PC-9 (cell line): ENCODE data around the gene TMTC2. TPM values are rescaled to one million over a fixed set of nuclear protein-coding genes. Genes with fewer than 3 reads are reported as not detected.

ENCODE experiments used
- BruUV-seq: library from RNA; stranded (reverse); fragments of 400-500 nt; replicated peaks from 2 replicates; lab custom pipeline; 2021; lab: Mats Ljungman, UMichigan
- CTCF ChIA-PET: fragments of 300-600 bp; sonication (Branson Sonifier 250); formaldehyde crosslinking; loops from one replicate; lab custom pipeline; 2022; ENCODE audit warnings: antibody characterized with exemption; lab: Charles Lee
- POLR2A ChIA-PET: fragments of 300-600 bp; sonication (Branson Sonifier 250); formaldehyde crosslinking; loops from one replicate; lab custom pipeline; 2022; ENCODE audit warnings: antibody characterized with exemption; ENCODE audit not compliant: unreplicated experiment; lab: Charles Lee
- DNase-seq, 2 experiments: peaks; one replicate each; pipeline versions ENCODE4 v3.0.0 to v3.0.0-alpha.2; 2015 to 2022; ENCODE audit warnings: mixed read lengths in 1 of 2
- H2AFZ ChIP-seq: fragments of 200-600 bp; sonication (generic); 2 replicates; pipeline ENCODE4 v1.8.1; 2017; ENCODE audit warnings: antibody characterized with exemption
- H3F3A ChIP-seq: fragments of 200-600 bp; sonication (generic); 2 replicates; pipeline ENCODE4 v1.8.1; 2017; ENCODE audit warnings: antibody characterized with exemption, mild to moderate bottlenecking, low read depth; ENCODE audit not compliant: insufficient read depth
- H3K27ac ChIP-seq: fragments of 200-600 bp; sonication (generic); 2 replicates; pipeline ENCODE4 v1.6.1; 2016; ENCODE audit warnings: mixed run types
- H3K27me3 ChIP-seq: fragments of 200-600 bp; sonication (generic); 2 replicates; pipeline ENCODE4 v1.6.1; 2016; ENCODE audit warnings: low read depth, mixed run types; ENCODE audit not compliant: insufficient read depth
- H3K36me3 ChIP-seq: fragments of 200-600 bp; sonication (generic); 2 replicates; pipeline ENCODE4 v1.6.1; 2016; ENCODE audit warnings: low read depth, mixed run types
- H3K4me1 ChIP-seq: fragments of 200-600 bp; sonication (generic); replicated peaks from 2 replicates; pipeline ENCODE4 v1.6.1; 2016; ENCODE audit warnings: mixed run types; ENCODE audit not compliant: insufficient read depth
- H3K4me2 ChIP-seq: fragments of 200-600 bp; sonication (generic); 2 replicates; pipeline ENCODE4 v1.6.1; 2017; ENCODE audit warnings: mixed run types
- H3K4me3 ChIP-seq: fragments of 200-600 bp; sonication (generic); 2 replicates; pipeline ENCODE4 v1.6.1; 2016; ENCODE audit warnings: mixed run types
- H3K79me2 ChIP-seq: fragments of 200-600 bp; sonication (generic); 2 replicates; pipeline ENCODE4 v1.6.1; 2017; ENCODE audit warnings: low read depth, mixed run types
- H3K9me2 ChIP-seq: fragments of 200-600 bp; sonication (generic); 2 replicates; pipeline ENCODE4 v1.8.1; 2017; ENCODE audit warnings: mild to moderate bottlenecking; ENCODE audit not compliant: insufficient read depth
- H3K9me3 ChIP-seq: fragments of 200-600 bp; sonication (generic); 2 replicates; pipeline ENCODE4 v1.8.1; 2016; ENCODE audit warnings: low read depth; ENCODE audit not compliant: insufficient read depth
- H4K20me1 ChIP-seq: fragments of 200-600 bp; sonication (generic); 2 replicates; pipeline ENCODE4 v1.8.1; 2017; ENCODE audit not compliant: insufficient read depth
- EZH2 ChIP-seq: fragments of 200-600 bp; sonication (generic); IDR thresholded peaks from 2 replicates; pipeline ENCODE4 v1.8.0; 2017; ENCODE audit warnings: antibody characterized with exemption, low read depth
- intact Hi-C: fragments of 100-400 bp; cut with micrococcal nuclease; formaldehyde crosslinking; loops from one replicate; pipeline ENCODE4 v1.10.0; 2022; ENCODE audit not compliant: unreplicated experiment
- total RNA-seq: library from RNA; stranded (reverse); gene quantifications from 2 replicates; pipeline ENCODE4 v1.2.3, GENCODE V29; 2021
- TF ChIP-seq, protein P1 (sequence below): fragments of 200-600 bp; sonication (generic); conservative IDR thresholded peaks from 2 replicates; pipeline ENCODE4 v1.6.1; 2017; ENCODE audit warnings: mixed run types, antibody characterized with exemption, mild to moderate bottlenecking, moderate library complexity

Gene TMTC2
- total RNA-seq, 1 experiment from 2014 or later = 8.6 TPM

DNA sequence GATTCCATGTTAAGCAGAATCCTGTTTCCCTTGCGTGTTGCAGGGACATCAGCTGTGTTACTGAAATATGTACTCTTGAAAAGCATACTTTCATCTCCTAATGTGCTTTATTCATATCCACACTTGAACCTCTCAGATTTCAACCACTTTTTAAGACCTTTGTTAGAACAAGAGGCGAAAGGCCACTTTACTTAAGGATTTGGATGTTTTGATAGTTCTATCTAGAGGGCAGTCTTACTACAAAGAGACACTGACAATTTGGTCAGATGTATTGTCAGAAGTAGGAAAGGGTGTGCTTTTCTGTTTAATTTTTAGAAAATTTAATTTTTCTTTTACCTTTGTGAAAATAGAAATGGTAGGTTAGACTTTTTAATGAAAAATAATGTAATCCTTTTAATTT is 267.9 kb downstream of the TMTC2 start:
- no peak for TF ChIP-seq EZH2
- TF ChIP-seq, protein P1, sequence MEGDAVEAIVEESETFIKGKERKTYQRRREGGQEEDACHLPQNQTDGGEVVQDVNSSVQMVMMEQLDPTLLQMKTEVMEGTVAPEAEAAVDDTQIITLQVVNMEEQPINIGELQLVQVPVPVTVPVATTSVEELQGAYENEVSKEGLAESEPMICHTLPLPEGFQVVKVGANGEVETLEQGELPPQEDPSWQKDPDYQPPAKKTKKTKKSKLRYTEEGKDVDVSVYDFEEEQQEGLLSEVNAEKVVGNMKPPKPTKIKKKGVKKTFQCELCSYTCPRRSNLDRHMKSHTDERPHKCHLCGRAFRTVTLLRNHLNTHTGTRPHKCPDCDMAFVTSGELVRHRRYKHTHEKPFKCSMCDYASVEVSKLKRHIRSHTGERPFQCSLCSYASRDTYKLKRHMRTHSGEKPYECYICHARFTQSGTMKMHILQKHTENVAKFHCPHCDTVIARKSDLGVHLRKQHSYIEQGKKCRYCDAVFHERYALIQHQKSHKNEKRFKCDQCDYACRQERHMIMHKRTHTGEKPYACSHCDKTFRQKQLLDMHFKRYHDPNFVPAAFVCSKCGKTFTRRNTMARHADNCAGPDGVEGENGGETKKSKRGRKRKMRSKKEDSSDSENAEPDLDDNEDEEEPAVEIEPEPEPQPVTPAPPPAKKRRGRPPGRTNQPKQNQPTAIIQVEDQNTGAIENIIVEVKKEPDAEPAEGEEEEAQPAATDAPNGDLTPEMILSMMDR = no peak
- BruUV-seq = no TSS peak
- Histone ChIP-seq H3K4me1 (no peaks in the 10 kb centered on the region), H3K79me2 (no peaks in the 10 kb centered on the region), H3K9me2 (no peaks in the 10 kb centered on the region), H2AFZ (no peak overlapping the region), H3K36me3 (no peaks in the 10 kb centered on the region), H3K4me2 (no peak overlapping the region), H4K20me1 (no peaks in the 10 kb centered on the region), H3K27me3 (no peaks in the 10 kb centered on the region), H3F3A (no peaks in the 10 kb centered on the region), H3K4me3 (no peak overlapping the region), H3K9me3 (no peaks in the 10 kb centered on the region), H3K27ac (no peak overlapping the region)
- no peak for DNase-seq
- POLR2A ChIA-PET = no interaction called here
- intact Hi-C loops = no loop called here
- CTCF ChIA-PET = no interaction called here

DNA sequence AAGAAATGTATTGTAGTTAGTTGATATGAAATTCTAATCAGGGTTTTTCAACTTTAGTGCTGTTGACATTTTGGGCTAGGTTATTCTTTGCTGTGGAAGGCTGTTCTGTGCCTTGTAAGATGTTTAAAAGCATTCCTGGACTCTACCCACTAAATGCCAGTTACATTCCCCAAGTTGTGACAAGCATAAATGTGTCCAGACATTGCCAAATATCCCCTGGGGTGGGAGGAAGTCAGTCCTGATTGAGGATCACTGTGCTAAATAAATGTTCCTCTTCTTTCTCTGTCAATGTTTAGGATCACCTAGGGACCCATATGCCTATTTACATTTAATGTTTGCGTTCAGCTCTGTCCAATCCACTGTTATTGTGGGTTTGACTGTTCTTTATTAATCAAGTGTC is 268.3 kb downstream of the TMTC2 start:
- Histone ChIP-seq H3K36me3 (no peaks in the 10 kb centered on the region), H3K9me2 (no peaks in the 10 kb centered on the region), H2AFZ (no peak overlapping the region), H3K27me3 (no peaks in the 10 kb centered on the region), H3K79me2 (no peaks in the 10 kb centered on the region), H3K4me3 (no peak overlapping the region), H3K9me3 (no peaks in the 10 kb centered on the region), H3K4me2 (no peak overlapping the region), H3K4me1 (no peaks in the 10 kb centered on the region), H3K27ac (no peak overlapping the region), H4K20me1 (no peaks in the 10 kb centered on the region), H3F3A (no peaks in the 10 kb centered on the region)
- CTCF ChIA-PET = no interaction called here
- no peak for DNase-seq
- intact Hi-C loops = no loop called here
- TF ChIP-seq, protein P1 = no peak
- TF ChIP-seq EZH2 = no peak
- BruUV-seq = no TSS peak
- POLR2A ChIA-PET = no interaction called here

DNA sequence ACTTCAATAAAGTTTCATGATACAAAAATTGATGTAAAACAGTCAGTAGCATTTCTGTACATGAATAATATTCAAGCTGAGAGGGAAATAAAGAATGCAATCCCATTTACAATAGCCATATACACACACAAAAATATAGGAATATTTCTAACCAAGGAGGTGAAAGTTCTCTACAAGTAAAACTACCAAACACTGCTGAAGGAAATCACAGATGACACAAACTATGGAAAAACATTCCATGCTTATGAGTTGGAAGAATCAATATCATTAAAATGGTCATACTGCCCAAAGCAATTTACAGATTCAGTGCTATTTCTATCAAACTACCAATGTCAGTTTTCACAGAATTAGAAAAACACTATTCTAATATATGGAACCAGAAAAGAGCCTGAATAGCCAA is 272.3 kb downstream of the TMTC2 start:
- Histone ChIP-seq H4K20me1 (no peaks in the 10 kb centered on the region), H3K27me3 (no peaks in the 10 kb centered on the region), H3K36me3 (no peaks in the 10 kb centered on the region), H3K4me3 (no peak overlapping the region), H3K79me2 (no peaks in the 10 kb centered on the region), H3K4me2 (no peak overlapping the region), H2AFZ (no peak overlapping the region), H3K27ac (no peak overlapping the region), H3K9me3 (no peaks in the 10 kb centered on the region), H3K4me1 (no peaks in the 10 kb centered on the region), H3K9me2 (no peaks in the 10 kb centered on the region), H3F3A (no peaks in the 10 kb centered on the region)
- no peak for TF ChIP-seq EZH2
- TF ChIP-seq, protein P1 = no peak
- intact Hi-C loops = no loop called here
- no peak for DNase-seq
- no TSS peak for BruUV-seq
- POLR2A ChIA-PET = no interaction called here
- CTCF ChIA-PET = no interaction called here
